GM12872 (cell line): ENCODE results near the gene PTPN1.

Experiments used
- CTCF ChIP-seq: IDR thresholded peaks from 3 replicates; pipeline ENCODE4 v1.5.1; 2011; ENCODE audit warnings: low read depth, mild to moderate bottlenecking, low read length, moderate library complexity; ENCODE audit not compliant: insufficient read depth

Gene PTPN1

GRCh38 chr20:50587291-50587961 lies 77.2 kb downstream of the PTPN1 start:
- TF ChIP-seq CTCF: no peak

DNA sequence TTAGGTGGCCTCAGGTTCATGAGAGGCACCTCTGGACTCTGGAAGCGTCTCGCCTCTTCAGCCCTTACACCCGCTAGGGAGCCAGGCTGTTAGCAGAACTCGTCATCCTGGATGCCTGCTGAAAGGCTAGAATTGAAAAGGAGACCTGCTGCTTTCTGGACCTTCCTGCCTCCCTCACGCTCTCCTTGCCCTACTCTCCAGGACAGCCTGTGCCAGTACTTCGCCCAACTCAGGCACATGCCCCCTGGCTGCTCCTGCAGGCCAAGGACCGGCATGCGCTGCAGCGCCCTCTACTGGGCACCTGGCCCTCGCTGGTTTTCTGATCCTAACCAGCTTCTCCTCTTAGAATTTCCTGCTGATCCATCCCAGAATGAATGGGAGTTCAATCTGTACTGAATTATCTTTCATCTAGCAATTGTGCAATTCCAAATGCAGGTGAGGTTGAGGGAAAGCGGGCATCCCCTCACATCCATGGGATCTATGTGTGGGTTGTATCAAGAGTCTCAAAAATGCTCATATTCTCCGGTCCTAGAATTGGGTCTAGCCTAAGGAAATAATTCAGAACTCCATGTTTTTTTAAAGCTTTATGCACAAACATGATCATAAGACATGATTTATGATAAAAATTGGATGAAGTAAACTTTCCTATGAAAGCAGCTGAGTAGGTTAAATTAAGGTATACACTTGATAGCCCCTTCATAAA lies 78.0 kb downstream of the PTPN1 start:
- peak; percentile 99 for TF ChIP-seq CTCF

GRCh38 chr20:50589548-50590347 lies 79.6 kb downstream of the PTPN1 start:
- TF ChIP-seq CTCF: no peak

- no peak for TF ChIP-seq CTCF
These were observed 80.1 kb downstream of the PTPN1 start for GRCh38 chr20:50590348-50590664.

DNA sequence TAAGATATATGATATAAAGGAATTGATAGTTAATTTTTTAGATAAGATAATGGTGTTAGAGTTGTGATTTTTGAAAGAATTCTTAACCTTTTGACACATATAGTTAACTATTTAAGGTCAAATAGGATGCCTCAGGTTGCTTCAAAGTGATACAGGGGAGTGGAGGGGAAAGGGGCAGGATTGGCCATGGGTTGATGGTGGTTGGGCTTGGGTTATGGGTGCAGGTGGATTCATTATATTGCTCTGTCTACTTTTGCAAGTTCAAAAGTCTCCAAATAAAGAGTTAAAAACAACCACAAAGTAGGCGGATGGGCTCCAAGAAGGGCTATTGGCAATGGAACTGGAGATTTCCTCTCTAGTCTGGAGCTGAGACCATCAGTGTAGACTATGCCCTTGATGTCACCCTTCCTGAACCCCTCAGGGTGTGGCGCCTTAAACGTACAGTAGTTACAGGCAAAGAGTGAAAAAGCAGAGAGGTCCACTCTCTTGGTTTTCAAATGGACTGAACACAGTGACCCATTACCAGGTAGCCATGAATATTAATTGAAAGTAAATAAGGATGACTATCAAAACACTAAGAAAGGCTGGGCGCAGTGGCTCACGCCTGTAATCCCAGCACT lies 81.2 kb downstream of the PTPN1 start:
- no peak for TF ChIP-seq CTCF

- TF ChIP-seq CTCF: no peak
These were observed 82.3 kb downstream of the PTPN1 start for GRCh38 chr20:50592282-50593004.

DNA sequence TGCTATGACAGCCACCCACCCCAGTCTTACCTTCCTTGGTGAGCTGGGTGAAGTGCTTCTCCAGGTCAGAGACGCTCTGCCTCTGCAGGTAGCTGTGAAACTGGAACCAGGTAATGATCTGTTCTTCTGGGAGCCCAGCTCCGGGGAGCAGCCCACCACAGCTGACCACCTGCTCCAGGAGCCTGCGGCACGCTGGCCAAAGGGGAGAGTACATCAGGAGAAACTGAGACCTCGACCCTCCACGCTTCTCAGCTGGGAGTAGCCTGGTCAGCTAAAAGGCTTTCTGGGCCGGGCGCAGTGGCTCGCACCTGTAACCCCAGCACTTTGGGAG lies 82.8 kb downstream of the PTPN1 start:
- TF ChIP-seq CTCF: no peak
